HFFc6 (cell line): ENCODE results near the gene VPS33A. TPM values are rescaled to one million over a fixed set of nuclear protein-coding genes. Genes with fewer than 3 reads are reported as not detected.

ENCODE experiments used
- DNase-seq: peaks from one replicate; pipeline ENCODE4 v3.0.0-alpha.2; 2018
- H3K27ac Mint-ChIP-seq: 2 replicates; pipeline ENCODE4 v1.8.0; 2020; ENCODE audit warnings: mild to moderate bottlenecking, mixed read lengths
- H3K27me3 Mint-ChIP-seq: 2 replicates; pipeline ENCODE4 v1.8.0; 2021; ENCODE audit warnings: mild to moderate bottlenecking, moderate library complexity, mixed read lengths; ENCODE audit not compliant: insufficient read depth
- H3K36me3 Mint-ChIP-seq: 2 replicates; pipeline ENCODE4 v1.8.0; 2021; ENCODE audit warnings: low read depth, mixed read lengths
- H3K4me1 Mint-ChIP-seq: 2 replicates; pipeline ENCODE4 v1.8.0; 2020; ENCODE audit warnings: low read depth, mixed read lengths
- H3K4me3 Mint-ChIP-seq: 2 replicates; pipeline ENCODE4 v1.8.0; 2020; ENCODE audit warnings: mild to moderate bottlenecking, moderate library complexity, mixed read lengths
- H3K9me3 Mint-ChIP-seq: 2 replicates; pipeline ENCODE4 v1.8.0; 2020; ENCODE audit warnings: mild to moderate bottlenecking, mixed read lengths
- CTCF ChIP-seq: fragments of 200-600 bp; sonication (generic); IDR thresholded peaks from 2 replicates; pipeline ENCODE4 v1.5.0; 2021; ENCODE audit warnings: antibody characterized with exemption, mild to moderate bottlenecking
- total RNA-seq, 6 experiments: library from RNA; stranded (reverse); fragmentation: NEBNext Ultra II Directional; extraction: Animal tissue kit (Norgen Biotek cat#: 25700); gene quantifications; 2 replicates in 1 of 6; 3 replicates in 5 of 6; pipeline ENCODE4 v1.2.3, GENCODE V29; 2021

VPS33A gene
- total RNA-seq, 6 experiments from 2014 or later: 22.7 to 31.0 (median 25.7) TPM

DNA sequence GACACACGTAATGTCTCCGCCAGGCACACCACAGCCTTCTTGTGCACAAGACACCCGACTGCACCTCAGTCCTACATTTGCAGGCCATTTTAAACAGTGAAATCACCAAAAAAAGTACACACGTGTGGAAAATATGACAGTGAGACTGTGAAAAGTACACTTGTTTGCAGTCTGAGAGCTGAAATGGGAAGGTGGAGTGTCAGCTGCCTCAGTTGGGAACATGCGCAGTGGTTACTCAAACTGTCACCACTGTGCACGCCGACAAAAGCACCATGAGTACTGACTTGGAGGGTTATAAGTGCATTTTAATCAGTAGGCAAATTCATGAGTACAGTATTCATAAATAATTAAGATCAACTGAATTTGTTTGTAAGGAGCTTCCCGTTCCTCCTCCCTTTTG lies 15.8 kb downstream of the VPS33A start:
- Mint-ChIP-seq H3K9me3 (no peaks in the 10 kb centered on the region), H3K36me3 (peaks cover 25% of the 10 kb centered on the region; the same call in 1 of the 2 replicates), H3K4me3 (no peak overlapping the region), H3K27ac (no peak overlapping the region), H3K4me1 (no peaks in the 10 kb centered on the region), H3K27me3 (no peaks in the 10 kb centered on the region)
- no peak for TF ChIP-seq CTCF
- no peak for DNase-seq

- Mint-ChIP-seq H3K36me3 (peaks cover 25% of the 10 kb centered on the region; the same call in 1 of the 2 replicates), H3K27ac (no peak overlapping the region), H3K9me3 (no peaks in the 10 kb centered on the region), H3K27me3 (no peaks in the 10 kb centered on the region), H3K4me1 (no peaks in the 10 kb centered on the region), H3K4me3 (no peak overlapping the region)
- no peak for DNase-seq
- TF ChIP-seq CTCF: no peak
These were observed 16.2 kb downstream of the VPS33A start for GRCh38 chr12:122250047-122250446.

DNA sequence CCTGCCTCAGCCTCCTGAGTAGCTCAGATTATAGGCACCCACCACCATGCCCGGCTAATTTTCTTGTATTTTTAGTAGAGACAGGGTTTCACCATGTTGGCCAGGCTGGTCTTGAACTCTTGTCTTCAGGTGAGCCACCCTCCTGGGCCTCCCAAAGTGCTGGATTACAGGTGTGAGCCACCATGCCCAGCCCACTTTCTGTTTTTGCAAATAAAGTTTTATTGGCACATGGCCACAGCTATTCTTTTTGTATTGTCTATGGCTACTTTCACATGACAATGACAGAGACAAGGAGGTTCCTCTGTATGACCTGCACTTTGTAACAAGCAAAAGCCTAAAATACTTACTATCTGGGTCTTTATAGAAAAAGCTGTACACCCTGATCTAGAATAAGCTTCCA lies 20.7 kb downstream of the VPS33A start:
- no peak for DNase-seq
- Mint-ChIP-seq H3K27me3 (0 out of 2 replicates have a peak, but pooled peaks cover 2% of the 10 kb centered on the region), H3K27ac (no peak overlapping the region), H3K9me3 (no peaks in the 10 kb centered on the region), H3K4me1 (no peaks in the 10 kb centered on the region), H3K36me3 (peaks cover 22% of the 10 kb centered on the region), H3K4me3 (no peak overlapping the region)
- no peak for TF ChIP-seq CTCF

- Mint-ChIP-seq H3K27me3 (0 out of 2 replicates have a peak, but pooled peaks cover 2% of the 10 kb centered on the region), H3K4me3 (no peak overlapping the region), H3K36me3 (peaks cover 20% of the 10 kb centered on the region), H3K27ac (no peak overlapping the region), H3K9me3 (no peaks in the 10 kb centered on the region), H3K4me1 (no peaks in the 10 kb centered on the region)
- no peak for DNase-seq
- no peak for TF ChIP-seq CTCF
These were observed 21.5 kb downstream of the VPS33A start for GRCh38 chr12:122244565-122245371.

DNA sequence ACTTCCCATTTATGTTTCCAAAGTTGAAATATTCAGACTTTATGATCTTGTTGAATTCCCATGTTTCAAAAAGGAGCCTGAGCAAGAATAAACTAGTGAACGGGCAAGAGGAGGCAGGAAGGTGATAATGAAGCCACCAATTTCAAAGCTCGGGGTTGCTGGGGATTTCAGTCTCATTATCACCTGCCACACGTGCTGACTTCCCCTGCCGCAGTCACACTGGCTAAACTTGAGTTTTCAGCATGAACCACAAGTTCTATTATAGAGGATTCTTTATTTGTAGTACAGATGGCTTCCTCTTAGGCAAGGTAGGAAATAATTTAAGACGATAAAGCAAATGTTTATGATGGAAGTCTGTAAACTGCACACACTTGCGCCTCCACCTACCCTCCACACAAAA lies 22.3 kb downstream of the VPS33A start:
- Mint-ChIP-seq H3K9me3 (no peaks in the 10 kb centered on the region), H3K4me1 (no peaks in the 10 kb centered on the region), H3K4me3 (no peak overlapping the region), H3K27ac (no peak overlapping the region), H3K36me3 (peaks cover 18% of the 10 kb centered on the region), H3K27me3 (0 out of 2 replicates have a peak, but pooled peaks cover 2% of the 10 kb centered on the region)
- DNase-seq: no peak
- no peak for TF ChIP-seq CTCF
